Astrocyte (in vitro differentiated cells and primary cell): ENCODE measurements around the gene LOC101059915.

ENCODE experiments used
- DNase-seq: peaks from one replicate; pipeline ENCODE4 v3.0.0-alpha.2; 2010; ENCODE audit warnings: low read depth
- FAIRE-seq: peaks from 2 replicates; lab custom pipeline; 2011; peaks lifted over from hg19 to GRCh38; lab: Jason Lieb, UNC
- H2AFZ ChIP-seq: 2 replicates; pipeline ENCODE4 v1.6.0; 2012; ENCODE audit warnings: low read depth, low read length, inconsistent platforms
- H3K27ac ChIP-seq: 2 replicates; pipeline ENCODE4 v1.5.1; 2011; ENCODE audit warnings: low read depth, low read length, inconsistent platforms
- H3K27me3 ChIP-seq: 2 replicates; pipeline ENCODE4 v1.6.0; 2011; ENCODE audit warnings: low read length, inconsistent platforms; ENCODE audit not compliant: insufficient read depth
- H3K36me3 ChIP-seq: 2 replicates; pipeline ENCODE4 v1.5.1; 2011; ENCODE audit warnings: low read length, inconsistent platforms; ENCODE audit not compliant: insufficient read depth
- H3K4me1 ChIP-seq: 2 replicates; pipeline ENCODE4 v1.5.1; 2011; ENCODE audit warnings: low read length, inconsistent platforms; ENCODE audit not compliant: insufficient read depth
- H3K4me2 ChIP-seq: 2 replicates; pipeline ENCODE4 v1.6.0; 2012; ENCODE audit warnings: low read length, inconsistent platforms
- H3K4me3 ChIP-seq: 2 replicates; pipeline ENCODE4 v1.5.1; 2011; ENCODE audit warnings: low read depth, mild to moderate bottlenecking, low read length, inconsistent platforms; ENCODE audit not compliant: insufficient read depth
- H3K79me2 ChIP-seq: 2 replicates; pipeline ENCODE4 v1.6.0; 2012; ENCODE audit warnings: mild to moderate bottlenecking, low read length, inconsistent platforms; ENCODE audit not compliant: insufficient read depth
- H3K9ac ChIP-seq: 2 replicates; pipeline ENCODE4 v1.6.0; 2012; ENCODE audit warnings: mild to moderate bottlenecking, low read length, inconsistent platforms
- H3K9me3 ChIP-seq: 2 replicates; pipeline ENCODE4 v1.5.1; 2012; ENCODE audit warnings: low read depth, mild to moderate bottlenecking, low read length, inconsistent platforms; ENCODE audit not compliant: insufficient read depth
- H4K20me1 ChIP-seq: 2 replicates; pipeline ENCODE4 v1.6.0; 2012; ENCODE audit warnings: low read length, inconsistent platforms; ENCODE audit not compliant: insufficient read depth
- H3K27ac Mint-ChIP-seq: one replicate; pipeline ENCODE4 v1.8.0; 2021; ENCODE audit warnings: mild to moderate bottlenecking, mixed read lengths; ENCODE audit not compliant: unreplicated experiment
- H3K27me3 Mint-ChIP-seq: one replicate; pipeline ENCODE4 v1.8.0; 2021; ENCODE audit warnings: low read depth, mixed read lengths; ENCODE audit not compliant: unreplicated experiment
- H3K36me3 Mint-ChIP-seq: one replicate; pipeline ENCODE4 v1.8.0; 2021; ENCODE audit warnings: low read depth, mixed read lengths; ENCODE audit not compliant: unreplicated experiment
- H3K4me1 Mint-ChIP-seq: one replicate; pipeline ENCODE4 v1.8.0; 2021; ENCODE audit warnings: low read depth, mixed read lengths; ENCODE audit not compliant: unreplicated experiment
- H3K4me3 Mint-ChIP-seq: one replicate; pipeline ENCODE4 v1.8.0; 2021; ENCODE audit warnings: mild to moderate bottlenecking, moderate library complexity, mixed read lengths; ENCODE audit not compliant: unreplicated experiment
- H3K9me3 Mint-ChIP-seq: one replicate; pipeline ENCODE4 v1.8.0; 2021; ENCODE audit warnings: mild to moderate bottlenecking, mixed read lengths; ENCODE audit not compliant: unreplicated experiment
- CTCF ChIP-seq: IDR thresholded peaks from 2 replicates; pipeline ENCODE4 v1.5.1; 2011; ENCODE audit warnings: low read depth, mild to moderate bottlenecking, inconsistent platforms, low read length, moderate library complexity; ENCODE audit not compliant: insufficient read depth
- EZH2 ChIP-seq: IDR thresholded peaks from 2 replicates; pipeline ENCODE4 v1.6.1; 2012; ENCODE audit warnings: mild to moderate bottlenecking, low read length, inconsistent platforms; ENCODE audit not compliant: insufficient read depth

Gene LOC101059915

GRCh38 chrX:71664889-71665491 is 2.4 kb upstream of the LOC101059915 start:
- no peaks in the 10 kb centered on the region for H3K36me3 ChIP-seq
- DNase-seq (no peak), FAIRE-seq (no peak)
- peaks cover 12% of the 10 kb centered on the region for H3K27me3 Mint-ChIP-seq
- H3K79me2 ChIP-seq, result no peaks in the 10 kb centered on the region
- no peak overlapping the region for H3K9ac ChIP-seq
- peaks cover 3% of the 10 kb centered on the region for H3K9me3 Mint-ChIP-seq
- H3K27me3 ChIP-seq, result peaks cover 4% of the 10 kb centered on the region
- no peak overlapping the region for H2AFZ ChIP-seq
- H3K27ac Mint-ChIP-seq, result no peak overlapping the region
- no peaks in the 10 kb centered on the region for H3K4me1 ChIP-seq
- no peaks in the 10 kb centered on the region for H4K20me1 ChIP-seq
- H3K9me3 ChIP-seq, result no peaks in the 10 kb centered on the region
- H3K4me2 ChIP-seq, result no peak overlapping the region
- H3K4me3 Mint-ChIP-seq, result no peak overlapping the region
- TF ChIP-seq EZH2 (no peak), CTCF (no peak)
- H3K4me1 Mint-ChIP-seq, result no peaks in the 10 kb centered on the region
- peaks cover 3% of the 10 kb centered on the region for H3K36me3 Mint-ChIP-seq
- H3K27ac ChIP-seq, result no peak overlapping the region
- no peak overlapping the region for H3K4me3 ChIP-seq

GRCh38 chrX:71665747-71666146 is 1.6 kb upstream of the LOC101059915 start:
- H3K9me3 Mint-ChIP-seq, result peaks cover 3% of the 10 kb centered on the region

More at GRCh38 chrX:71665747-71666146, 1.6 kb upstream of the LOC101059915 start:
- H3K27me3 Mint-ChIP-seq, result peaks cover 12% of the 10 kb centered on the region
- H2AFZ ChIP-seq, result no peak overlapping the region
- H3K9me3 ChIP-seq, result no peaks in the 10 kb centered on the region
- no peaks in the 10 kb centered on the region for H3K79me2 ChIP-seq
- peaks cover 4% of the 10 kb centered on the region for H3K27me3 ChIP-seq
- no peaks in the 10 kb centered on the region for H3K36me3 ChIP-seq
- H3K4me2 ChIP-seq, result no peak overlapping the region
- peaks cover 3% of the 10 kb centered on the region for H3K36me3 Mint-ChIP-seq
- H3K4me1 Mint-ChIP-seq, result peaks cover 2% of the 10 kb centered on the region
- H3K4me3 ChIP-seq, result no peak overlapping the region
- H3K4me1 ChIP-seq, result no peaks in the 10 kb centered on the region
- H3K27ac ChIP-seq, result no peak overlapping the region
- H3K4me3 Mint-ChIP-seq, result no peak overlapping the region
- no peak for FAIRE-seq
- H3K9ac ChIP-seq, result no peak overlapping the region
- no peaks in the 10 kb centered on the region for H4K20me1 ChIP-seq
- no peak for TF ChIP-seq CTCF
- no peak for TF ChIP-seq EZH2
- no peak overlapping the region for H3K27ac Mint-ChIP-seq
- no peak for DNase-seq
